ENCODE results near the gene TAGAP.

The TAGAP gene

DNA sequence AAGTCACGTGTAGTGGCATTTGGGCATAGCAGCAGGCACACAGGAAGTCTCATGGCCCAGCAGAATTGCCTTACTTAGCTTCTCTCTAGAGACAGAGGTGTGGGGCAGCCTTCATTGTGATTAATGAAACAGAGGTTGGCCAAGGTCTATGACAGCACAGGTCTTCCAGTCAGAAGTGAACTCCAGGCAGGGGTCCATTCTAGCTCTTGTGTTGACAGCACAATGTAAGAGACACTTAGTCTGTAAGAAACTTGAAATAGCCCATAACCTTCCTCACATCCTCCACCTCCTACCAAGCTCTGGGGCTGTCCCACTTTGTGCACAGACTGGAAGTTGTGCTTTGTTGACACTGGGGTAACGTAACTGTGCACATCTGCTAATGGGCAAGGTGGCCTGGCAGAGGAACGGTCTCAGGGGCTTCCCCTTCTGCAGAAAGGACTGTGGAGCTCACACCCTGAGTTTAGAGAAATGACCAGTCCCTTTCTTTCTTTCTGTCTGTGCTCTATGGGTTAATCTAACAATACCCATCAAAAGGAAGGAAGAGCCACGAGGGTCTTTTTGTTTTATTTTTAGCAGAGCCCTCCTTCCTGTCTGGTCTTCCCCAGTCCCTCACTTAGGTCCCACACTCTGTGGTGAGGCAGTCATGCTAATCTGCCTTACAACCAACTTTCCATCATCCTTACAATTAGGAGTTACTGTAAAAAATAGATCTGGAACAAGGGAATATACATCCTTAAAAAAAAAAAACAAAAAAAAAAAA lies 35.6 kb upstream of the TAGAP start:
- ChIA-PET POLR2A (no interaction called here), CTCF (interaction anchor here (1.2 to 2.6 kb wide), 3 partner anchors 24 to 39 kb away, joined by 4 to 10 read pairs (median 9); no protein-coding TSS in a partner anchor)
- H3K4me3 ChIP-seq (ENCODE audit: low read depth, low read length): no peak overlapping the region
- TF ChIP-seq, protein P1, sequence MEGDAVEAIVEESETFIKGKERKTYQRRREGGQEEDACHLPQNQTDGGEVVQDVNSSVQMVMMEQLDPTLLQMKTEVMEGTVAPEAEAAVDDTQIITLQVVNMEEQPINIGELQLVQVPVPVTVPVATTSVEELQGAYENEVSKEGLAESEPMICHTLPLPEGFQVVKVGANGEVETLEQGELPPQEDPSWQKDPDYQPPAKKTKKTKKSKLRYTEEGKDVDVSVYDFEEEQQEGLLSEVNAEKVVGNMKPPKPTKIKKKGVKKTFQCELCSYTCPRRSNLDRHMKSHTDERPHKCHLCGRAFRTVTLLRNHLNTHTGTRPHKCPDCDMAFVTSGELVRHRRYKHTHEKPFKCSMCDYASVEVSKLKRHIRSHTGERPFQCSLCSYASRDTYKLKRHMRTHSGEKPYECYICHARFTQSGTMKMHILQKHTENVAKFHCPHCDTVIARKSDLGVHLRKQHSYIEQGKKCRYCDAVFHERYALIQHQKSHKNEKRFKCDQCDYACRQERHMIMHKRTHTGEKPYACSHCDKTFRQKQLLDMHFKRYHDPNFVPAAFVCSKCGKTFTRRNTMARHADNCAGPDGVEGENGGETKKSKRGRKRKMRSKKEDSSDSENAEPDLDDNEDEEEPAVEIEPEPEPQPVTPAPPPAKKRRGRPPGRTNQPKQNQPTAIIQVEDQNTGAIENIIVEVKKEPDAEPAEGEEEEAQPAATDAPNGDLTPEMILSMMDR (IDR thresholded peaks at IDR 0.05; ENCODE audit: insufficient read depth, low read length, missing control alignments): no peak
- DNase-seq (ENCODE audit: low read depth, low spot score): no peak

DNA sequence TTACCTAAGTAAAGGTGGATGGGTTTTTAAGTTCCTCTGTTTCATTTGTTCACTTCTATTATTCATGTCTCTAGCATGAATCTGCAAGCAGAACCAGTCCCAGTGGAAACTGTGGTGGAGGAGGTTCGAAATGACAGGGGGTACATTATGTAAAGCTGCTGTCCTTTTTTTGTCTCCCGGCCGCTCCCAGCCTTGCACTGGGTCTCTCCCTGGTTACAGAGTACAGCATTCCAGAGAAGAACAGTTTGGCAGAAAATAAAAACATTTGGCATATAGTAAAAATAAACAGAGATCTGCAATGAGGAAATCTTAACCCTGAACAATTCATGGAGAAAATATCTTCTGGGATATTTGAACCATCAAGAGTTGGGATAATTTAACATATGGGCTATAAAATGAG lies 34.6 kb upstream of the TAGAP start:
- TF ChIP-seq, protein P1 (IDR thresholded peaks at IDR 0.05; ENCODE audit: insufficient read depth, low read length, missing control alignments): no peak
- POLR2A ChIA-PET: no interaction called here
- H3K4me3 ChIP-seq (ENCODE audit: low read depth, low read length): no peak overlapping the region
- CTCF ChIA-PET: interaction anchor here (1.2 to 2.6 kb wide), 3 partner anchors 25 to 38 kb away, joined by 4 to 10 read pairs (median 9); no protein-coding TSS in a partner anchor
- no peak for DNase-seq (ENCODE audit: low read depth, low spot score)

DNA sequence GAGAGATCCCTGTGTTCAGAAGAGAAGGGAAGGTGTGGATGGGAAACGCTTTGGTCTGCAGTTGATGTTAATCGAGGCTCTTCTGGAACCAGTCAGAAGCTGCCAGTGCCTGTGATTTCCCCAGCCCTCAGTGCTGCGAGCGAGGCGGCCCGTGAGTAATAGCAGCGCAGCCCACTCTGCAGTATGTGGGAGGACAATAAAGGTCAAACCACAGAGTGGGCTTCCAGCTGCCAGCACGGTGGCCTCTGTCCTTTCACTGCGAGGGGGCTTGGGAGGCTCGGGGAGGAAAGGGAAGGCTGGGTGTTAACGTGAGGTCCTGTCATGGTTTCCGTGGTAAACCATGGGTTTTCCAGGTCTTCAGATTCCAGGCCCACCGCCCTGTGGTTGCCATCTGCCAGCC lies 32.3 kb upstream of the TAGAP start:
- POLR2A ChIA-PET: no interaction called here
- H3K4me3 ChIP-seq (ENCODE audit: low read depth, low read length): no peak overlapping the region
- DNase-seq (ENCODE audit: low read depth, low spot score): no peak
- TF ChIP-seq, protein P1 (IDR thresholded peaks at IDR 0.05; ENCODE audit: insufficient read depth, low read length, missing control alignments): no peak
- CTCF ChIA-PET: interaction anchor here (1.0 to 1.3 kb wide), 2 partner anchors 33 to 35 kb away, joined by 3 to 6 read pairs; no protein-coding TSS in a partner anchor

DNA sequence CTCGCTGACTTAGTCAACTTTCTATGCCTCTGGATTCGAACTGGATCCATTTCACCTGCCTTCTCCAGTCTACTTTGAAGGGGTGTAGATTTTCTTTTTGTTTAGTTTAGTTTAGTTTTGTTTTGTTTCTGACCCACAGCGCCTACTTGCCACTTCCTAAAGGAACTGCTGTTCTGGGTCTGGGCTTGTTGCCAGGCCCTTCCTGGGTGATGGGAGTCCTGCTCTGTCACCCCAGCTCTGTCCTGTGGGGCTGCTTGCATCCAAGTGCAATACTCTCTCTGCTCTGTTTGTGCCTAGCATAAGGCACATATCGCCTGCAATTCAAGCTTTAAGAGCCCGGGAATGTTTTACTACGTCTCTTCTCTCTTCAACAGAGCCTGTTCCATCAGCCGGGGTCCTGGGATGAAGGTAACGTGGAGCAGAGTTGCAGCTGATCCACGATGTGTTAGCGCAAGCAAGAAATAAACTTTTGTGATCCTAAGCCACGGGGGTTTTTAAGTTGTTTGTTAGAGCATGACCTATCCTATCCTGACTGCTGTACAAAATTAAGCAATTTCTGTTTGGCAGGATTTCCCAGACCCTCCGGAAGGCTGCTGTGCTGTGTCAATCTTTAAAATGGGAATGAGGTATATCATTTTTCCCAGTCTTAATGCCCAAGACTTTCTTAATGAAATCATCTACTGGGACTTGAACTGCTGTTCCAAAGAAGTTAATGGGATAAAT lies 30.9 kb upstream of the TAGAP start:
- ChIA-PET CTCF (interaction anchor here (0.6 to 1.4 kb wide), 3 partner anchors 28 to 34 kb away, joined by 3 to 6 read pairs (median 6); no protein-coding TSS in a partner anchor), POLR2A (no interaction called here)
- DNase-seq (ENCODE audit: low read depth, low spot score): no peak
- TF ChIP-seq, protein P1 (IDR thresholded peaks at IDR 0.05; ENCODE audit: insufficient read depth, low read length, missing control alignments): no peak
- no peak overlapping the region for H3K4me3 ChIP-seq (ENCODE audit: low read depth, low read length)

DNA sequence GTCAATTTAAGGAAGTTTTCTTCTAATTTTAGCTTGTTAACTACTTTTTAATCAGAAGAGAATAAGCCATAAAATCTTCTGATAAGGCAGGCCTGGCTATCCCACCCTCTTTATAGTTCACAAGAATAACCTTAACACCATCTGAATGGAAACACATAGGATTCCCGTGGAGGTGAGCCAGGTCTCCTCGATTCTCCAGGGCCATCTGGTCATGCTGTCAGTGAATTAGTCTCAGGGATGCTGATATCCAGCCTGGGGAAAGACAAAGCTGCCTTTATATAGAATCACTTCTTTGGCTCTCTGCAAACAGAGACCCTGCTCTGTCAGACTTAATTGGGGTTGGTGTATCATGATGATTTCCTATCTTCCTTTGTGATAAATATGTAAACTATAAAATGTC lies 30.1 kb upstream of the TAGAP start:
- no peak overlapping the region for H3K4me3 ChIP-seq (ENCODE audit: low read depth, low read length)
- no peak for DNase-seq (ENCODE audit: low read depth, low spot score)
- TF ChIP-seq, protein P1 (IDR thresholded peaks at IDR 0.05; ENCODE audit: insufficient read depth, low read length, missing control alignments): no peak
- ChIA-PET CTCF (interaction anchor here (1.4 to 2.4 kb wide), 2 partner anchors 29 to 33 kb away, joined by 6 to 7 read pairs; no protein-coding TSS in a partner anchor), POLR2A (no interaction called here)

DNA sequence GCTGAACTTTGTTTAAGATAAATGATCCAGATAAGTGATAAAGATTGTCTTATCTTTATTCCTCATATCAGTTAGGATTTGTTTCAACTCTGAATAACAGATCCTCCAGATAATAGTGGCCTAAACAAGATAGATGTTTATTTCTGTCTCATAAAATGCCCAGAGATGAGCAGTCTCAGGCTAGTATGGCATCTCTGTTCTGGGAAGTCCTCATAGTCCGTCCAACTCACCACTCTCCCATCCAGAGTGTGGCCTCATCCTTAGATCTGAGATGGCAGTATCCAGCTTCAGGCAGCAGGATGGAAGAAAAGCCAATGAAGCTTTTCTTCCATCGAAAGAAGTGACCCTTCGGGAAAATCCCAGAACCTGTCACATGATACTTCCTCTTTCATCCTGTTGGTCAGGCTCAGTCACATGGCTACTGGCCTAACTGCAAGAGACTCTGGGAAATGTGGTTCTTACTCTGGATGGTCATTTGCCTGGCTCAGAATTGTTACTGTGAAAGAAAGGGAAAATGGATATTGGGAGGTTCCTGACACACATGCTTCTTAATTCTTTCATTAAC lies 29.4 kb upstream of the TAGAP start:
- no peak for DNase-seq (ENCODE audit: low read depth, low spot score)
- H3K4me3 ChIP-seq (ENCODE audit: low read depth, low read length): peak overlapping the region; percentile 37
- TF ChIP-seq, protein P1 (IDR thresholded peaks at IDR 0.05; ENCODE audit: insufficient read depth, low read length, missing control alignments): no peak
- POLR2A ChIA-PET: no interaction called here
- CTCF ChIA-PET: interaction anchor here (1.4 to 2.4 kb wide), 2 partner anchors 30 to 32 kb away, joined by 6 to 7 read pairs; no protein-coding TSS in a partner anchor

Measured in AG04449 (cell line).